HepG2 (cell line): ENCODE data around the gene DSTYK. TPM values are rescaled to one million over a fixed set of nuclear protein-coding genes. Genes with fewer than 3 reads are reported as not detected.

ENCODE experiments used
- ATAD3A ChIP-seq: sonication (generic); formaldehyde crosslinking; IDR thresholded peaks from 2 replicates; pipeline ENCODE4 v1.4.0; 2020; ENCODE audit warnings: missing genetic modification reagents
- CCDC6 ChIP-seq: sonication (generic); formaldehyde crosslinking; IDR thresholded peaks from 2 replicates; pipeline ENCODE4 v1.8.1; 2022; ENCODE audit warnings: mild to moderate bottlenecking, missing genetic modification reagents, moderate library complexity
- ELF4 ChIP-seq: sonication (generic); formaldehyde crosslinking; IDR thresholded peaks from 2 replicates; pipeline ENCODE4 v1.5.0; 2020; ENCODE audit warnings: missing genetic modification reagents, mild to moderate bottlenecking, moderate library complexity, borderline replicate concordance
- FOXM1 ChIP-seq: sonication (generic); formaldehyde crosslinking; IDR thresholded peaks from 2 replicates; pipeline ENCODE4 v1.5.0; 2020; ENCODE audit warnings: missing genetic modification reagents
- GATAD2A ChIP-seq: IDR thresholded peaks from 2 replicates; pipeline ENCODE4 v1.6.1; 2016
- HDAC1 ChIP-seq: sonication (generic); formaldehyde crosslinking; IDR thresholded peaks from 2 replicates; pipeline ENCODE4 v1.5.1; 2020; ENCODE audit warnings: mild to moderate bottlenecking, missing genetic modification reagents
- NR2F2 ChIP-seq: IDR thresholded peaks from 2 replicates; pipeline ENCODE4 v1.6.1; 2012; ENCODE audit warnings: low read depth, inconsistent platforms, borderline replicate concordance
- PAXIP1 ChIP-seq: sonication (generic); formaldehyde crosslinking; conservative IDR thresholded peaks from 2 replicates; pipeline ENCODE4 v1.4.0; 2020; ENCODE audit warnings: mild to moderate bottlenecking, missing genetic modification reagents, moderate library complexity
- PRDM15 ChIP-seq: sonication (generic); formaldehyde crosslinking; IDR thresholded peaks from 2 replicates; pipeline ENCODE4 v1.4.0; 2020; ENCODE audit warnings: missing genetic modification reagents
- PRMT3 ChIP-seq: sonication (generic); formaldehyde crosslinking; IDR thresholded peaks from 2 replicates; pipeline ENCODE4 v1.8.1; 2022; ENCODE audit warnings: low read depth, mild to moderate bottlenecking, moderate library complexity, missing genetic modification reagents, borderline replicate concordance
- RBFOX2 ChIP-seq: fragments of 200-400 bp; formaldehyde crosslinking; IDR thresholded peaks from 2 replicates; pipeline ENCODE4 v1.6.1; 2017; ENCODE audit warnings: low read depth, mild to moderate bottlenecking, low read length
- SP2 ChIP-seq: sonication (generic); formaldehyde crosslinking; IDR thresholded peaks from 2 replicates; pipeline ENCODE4 v1.5.1; 2020; ENCODE audit warnings: mild to moderate bottlenecking, missing genetic modification reagents
- SRSF4 ChIP-seq: fragments of 200-400 bp; formaldehyde crosslinking; IDR thresholded peaks from one replicate; pipeline ENCODE4 v1.6.1; 2018; ENCODE audit warnings: mild to moderate bottlenecking, low read depth, low read length, moderate library complexity; ENCODE audit not compliant: poor library complexity, severe bottlenecking
- ZGPAT ChIP-seq: IDR thresholded peaks from 2 replicates; pipeline ENCODE4 v1.6.1; 2016; ENCODE audit warnings: mild to moderate bottlenecking
- ZNF124 ChIP-seq: sonication (generic); formaldehyde crosslinking; IDR thresholded peaks from 2 replicates; pipeline ENCODE4 v1.4.0; 2020; ENCODE audit warnings: missing genetic modification reagents
- ZNF274 ChIP-seq: sonication (generic); formaldehyde crosslinking; IDR thresholded peaks from 2 replicates; pipeline ENCODE4 v1.5.1; 2020; ENCODE audit warnings: mild to moderate bottlenecking, missing genetic modification reagents
- ZNF431 ChIP-seq: sonication (generic); formaldehyde crosslinking; IDR thresholded peaks from 2 replicates; pipeline ENCODE4 v1.9.0; 2022; ENCODE audit warnings: missing genetic modification reagents, low read depth, mild to moderate bottlenecking, borderline replicate concordance
- ZNF441 ChIP-seq: sonication (generic); formaldehyde crosslinking; IDR thresholded peaks from 2 replicates; pipeline ENCODE4 v1.7.0; 2021; ENCODE audit warnings: missing genetic modification reagents, borderline replicate concordance
- ZNF777 ChIP-seq: sonication (generic); formaldehyde crosslinking; IDR thresholded peaks from 2 replicates; pipeline ENCODE4 v1.4.0; 2020; ENCODE audit warnings: missing genetic modification reagents
- ZNF788 ChIP-seq: sonication (generic); formaldehyde crosslinking; IDR thresholded peaks from 2 replicates; pipeline ENCODE4 v1.5.0; 2020; ENCODE audit warnings: mild to moderate bottlenecking, missing genetic modification reagents, borderline replicate concordance
- ZNF792 ChIP-seq: IDR thresholded peaks from 2 replicates; pipeline ENCODE4 v1.6.1; 2016
- polyA plus RNA-seq, 8 experiments: library from polyadenylated mRNA; depleted of rRNA in 3 of 8; stranded (reverse) in 7 of 8; unstranded in 1 of 8; fragments of >200 nt; fragmentation: Illumina TruSeq in 4 of 8; extraction: Trizol in 4 of 8; gene quantifications; 2 replicates each; pipeline versions ENCODE4 v1.2.1 to v1.2.3, GENCODE V29; 2011 to 2016; ENCODE audit warnings: low read depth in 4 of 8, missing spikeins in 1 of 8, mixed read lengths in 1 of 8; ENCODE audit not compliant: insufficient read depth in 1 of 8
- total RNA-seq, 5 experiments: library from RNA; depleted of rRNA; stranded (reverse); fragments of >200 nt; fragmentation: Illumina TruSeq; extraction: Trizol; gene quantifications; 2 replicates each; pipeline ENCODE4 v1.2.3, GENCODE V29; 2016; ENCODE audit warnings: low read depth in 1 of 5

The DSTYK gene
- total and polyA plus RNA-seq, 2 of the 13 experiments (the other 11 are each of a cell fraction or from before 2014, with no cell fraction given), result 2.6 to 4.8 TPM

- TF ChIP-seq ZGPAT (CRISPR knock-in tag) (peak; percentile 97), ZNF431 (no peak; the same call in 1 of the 2 replicates), GATAD2A (CRISPR knock-in tag) (peak; percentile 84), PRDM15 (CRISPR knock-in tag) (no peak), ZNF124 (CRISPR knock-in tag) (peak; percentile 94), HDAC1 (CRISPR knock-in tag) (peak; percentile 92), PAXIP1 (peak; percentile 58; the same call in 1 of the 2 replicates), RBFOX2 (peak; percentile 61), FOXM1 (CRISPR knock-in tag) (no peak), ZNF788 (CRISPR knock-in tag) (peak; percentile 90), ZNF441 (CRISPR knock-in tag) (peak; percentile 54; the same call in 1 of the 2 replicates), ZNF274 (CRISPR knock-in tag) (0 out of 2 replicates have a peak, but pooled peaks have one; percentile 53), ATAD3A (CRISPR knock-in tag) (no peak), SP2 (CRISPR knock-in tag) (no peak; the same call in 1 of the 2 replicates), CCDC6 (CRISPR knock-in tag) (no peak), ELF4 (CRISPR knock-in tag) (no peak), NR2F2 (peak; percentile 80; the same call in 1 of the 2 replicates), SRSF4 (no peak), PRMT3 (CRISPR knock-in tag) (no peak), ZNF792 (peak; percentile 95), ZNF777 (CRISPR knock-in tag) (no peak; the same call in 1 of the 2 replicates)
Measured at GRCh38 chr1:205121660-205122488, 89.6 kb downstream of the DSTYK start, which contains the start of gene RBBP5 (continued).
